ENCODE results near the gene CUBN.

The CUBN gene

DNA sequence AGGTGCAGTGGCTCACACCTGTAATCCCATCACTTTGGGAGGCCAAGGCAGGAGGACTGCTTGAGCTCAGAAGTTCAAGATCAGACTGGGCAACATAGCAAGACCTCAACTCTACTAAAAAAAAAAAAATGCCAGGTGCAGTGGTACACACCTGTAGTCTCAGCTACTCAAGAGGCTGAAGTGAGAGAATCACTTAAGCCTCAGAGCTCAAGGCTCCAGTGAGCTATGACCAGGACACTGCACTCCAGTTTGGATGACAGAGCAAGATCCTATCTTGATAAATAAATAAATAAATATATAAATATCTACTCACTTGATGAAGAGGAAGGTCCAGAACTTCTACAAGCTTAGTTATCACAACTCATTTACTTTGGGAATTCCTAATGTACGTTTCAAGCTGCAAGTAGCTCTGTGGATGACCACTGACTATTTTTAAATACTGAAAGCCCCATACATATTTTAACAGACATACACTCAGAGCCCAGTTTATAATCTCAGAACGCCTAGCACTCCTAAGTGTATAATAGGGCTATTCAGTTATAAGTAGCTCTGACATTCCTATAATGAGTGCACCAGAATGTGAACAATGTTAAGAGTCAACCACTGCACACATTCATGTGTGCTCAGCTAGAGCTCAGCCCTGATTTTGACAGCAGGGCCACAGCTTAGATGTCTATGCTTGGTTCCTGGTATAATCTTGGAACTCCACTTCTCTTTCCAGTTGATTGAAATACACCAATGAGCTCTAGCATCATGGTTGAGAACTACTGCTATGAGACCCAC is 119.1 kb downstream of the CUBN start:
- DNase-seq (ENCODE audit: low read depth in 2 of 2) = no peak

DNA sequence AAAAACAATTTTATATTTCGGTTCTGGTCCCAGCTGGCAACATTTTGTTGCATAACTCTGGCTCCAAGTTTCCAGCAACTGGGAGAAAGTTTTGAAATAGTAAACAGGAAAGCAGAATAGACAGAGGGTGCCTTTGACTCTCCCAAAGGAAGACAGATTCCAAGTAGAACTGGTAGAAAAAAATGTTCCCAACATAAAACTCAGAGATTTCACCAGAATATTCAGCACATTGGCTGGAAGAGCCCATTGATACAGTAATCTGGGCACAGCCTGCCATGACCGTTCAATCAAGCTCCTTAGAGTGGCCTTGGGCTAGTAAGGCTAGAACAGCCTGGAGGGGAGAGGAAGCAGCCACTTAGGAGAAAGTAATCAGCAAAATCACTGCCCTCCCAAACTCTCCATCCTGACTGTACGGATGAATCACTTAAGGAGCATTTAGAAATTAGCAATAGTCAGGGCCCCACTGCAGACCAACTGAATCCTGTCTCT is 120.4 kb downstream of the CUBN start:
- no peak for DNase-seq (ENCODE audit: low read depth in 2 of 2)

DNA sequence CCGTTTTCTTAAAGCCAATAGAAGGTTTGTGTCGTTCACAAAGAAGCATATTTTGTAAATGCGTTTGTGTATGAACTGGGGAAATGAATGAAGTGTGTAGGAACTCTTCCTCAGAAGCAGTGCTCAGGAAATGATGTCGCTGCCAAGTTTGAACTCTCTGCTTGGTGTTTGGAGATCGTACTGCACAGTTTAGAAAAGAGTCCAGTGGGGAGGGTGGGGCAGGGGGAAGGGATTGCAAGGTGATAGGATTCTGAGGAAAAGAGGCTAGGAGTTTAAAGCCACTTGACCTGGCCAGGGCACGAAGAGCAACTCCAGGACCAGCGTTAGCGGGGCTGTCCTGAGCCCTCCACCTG is 122.2 kb downstream of the CUBN start:
- no peak for DNase-seq (ENCODE audit: low read depth in 2 of 2)

DNA sequence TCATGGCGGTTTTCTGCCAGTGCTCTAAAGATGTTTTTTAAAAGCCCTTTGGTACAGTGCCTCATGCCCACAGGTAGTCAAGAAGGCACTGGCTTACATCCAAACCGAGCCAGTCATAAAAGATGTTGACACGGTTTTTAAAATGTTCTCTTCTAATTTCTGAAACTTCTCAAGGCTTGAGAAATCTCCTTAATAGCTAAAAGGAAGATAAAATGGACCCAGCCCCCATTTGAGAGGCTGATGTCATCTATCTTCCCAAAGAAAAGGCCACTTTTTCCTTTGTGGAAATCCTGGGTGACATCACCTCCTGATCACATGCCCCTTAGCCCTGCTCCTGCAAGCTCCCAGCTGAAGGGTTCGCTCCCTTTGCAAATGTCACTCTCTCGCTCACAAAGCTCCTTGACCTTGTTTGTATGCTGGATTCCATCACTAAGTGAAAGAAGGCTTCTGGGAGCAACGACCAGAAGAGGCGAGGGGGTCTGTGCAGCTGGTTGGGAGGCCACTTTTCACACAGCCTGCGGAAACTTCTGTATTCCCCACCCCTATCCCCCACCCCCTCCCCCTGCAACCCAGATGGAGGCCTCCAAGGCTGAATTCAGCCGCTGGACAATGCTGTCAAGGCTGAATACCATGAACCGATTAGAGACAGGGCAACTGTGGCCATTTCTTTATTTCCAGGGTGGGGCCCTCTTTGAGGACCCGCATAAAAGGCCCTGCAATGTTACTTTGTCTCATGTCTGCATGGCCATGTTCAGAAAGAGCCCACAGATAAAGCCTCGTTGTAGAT is 122.8 kb downstream of the CUBN start:
- no peak for DNase-seq (ENCODE audit: low read depth in 2 of 2)

DNA sequence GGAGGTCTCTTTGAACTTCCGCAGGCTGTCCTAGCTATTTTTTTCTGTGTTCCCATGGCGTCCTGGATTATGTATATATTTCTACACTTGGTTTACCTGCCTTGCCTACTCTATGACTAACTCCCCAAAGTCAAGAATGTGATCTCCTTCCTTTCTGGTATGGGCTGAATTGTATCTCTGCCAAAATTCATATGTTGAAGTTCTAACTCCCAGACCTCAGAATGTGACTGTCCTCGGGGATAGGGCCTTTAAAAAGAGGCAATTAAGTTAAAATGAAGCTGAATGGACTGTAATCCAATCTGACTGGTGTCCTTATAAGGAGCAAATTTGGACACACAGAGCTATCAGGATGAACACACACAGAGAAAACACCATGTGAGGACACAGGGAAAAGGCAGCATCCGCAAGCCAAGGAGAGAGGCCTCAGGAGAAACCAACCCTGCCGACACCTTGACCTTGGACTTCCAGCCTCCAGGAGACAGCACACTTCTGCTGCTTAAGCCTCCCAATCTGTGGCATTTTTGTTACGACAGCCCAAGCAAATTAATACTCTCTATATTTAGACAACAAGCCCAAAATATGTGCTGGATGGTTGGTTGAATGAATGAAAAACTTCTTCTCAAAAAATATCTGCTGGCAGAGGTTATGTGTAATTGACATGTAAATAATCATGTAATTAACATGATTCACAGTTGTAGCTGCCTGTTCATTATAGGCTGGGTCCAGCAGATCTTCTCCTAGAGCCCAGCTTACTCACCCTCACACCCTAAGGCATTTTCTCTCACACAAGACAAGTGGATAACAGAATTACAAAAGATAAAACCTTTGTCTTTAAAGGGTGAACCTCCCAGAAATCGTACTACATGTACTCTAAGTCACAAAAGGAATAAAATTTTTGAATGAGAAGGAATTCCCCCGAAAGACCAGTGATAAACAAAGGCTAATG is 123.7 kb downstream of the CUBN start:
- DNase-seq (ENCODE audit: low read depth in 2 of 2) = no peak

DNA sequence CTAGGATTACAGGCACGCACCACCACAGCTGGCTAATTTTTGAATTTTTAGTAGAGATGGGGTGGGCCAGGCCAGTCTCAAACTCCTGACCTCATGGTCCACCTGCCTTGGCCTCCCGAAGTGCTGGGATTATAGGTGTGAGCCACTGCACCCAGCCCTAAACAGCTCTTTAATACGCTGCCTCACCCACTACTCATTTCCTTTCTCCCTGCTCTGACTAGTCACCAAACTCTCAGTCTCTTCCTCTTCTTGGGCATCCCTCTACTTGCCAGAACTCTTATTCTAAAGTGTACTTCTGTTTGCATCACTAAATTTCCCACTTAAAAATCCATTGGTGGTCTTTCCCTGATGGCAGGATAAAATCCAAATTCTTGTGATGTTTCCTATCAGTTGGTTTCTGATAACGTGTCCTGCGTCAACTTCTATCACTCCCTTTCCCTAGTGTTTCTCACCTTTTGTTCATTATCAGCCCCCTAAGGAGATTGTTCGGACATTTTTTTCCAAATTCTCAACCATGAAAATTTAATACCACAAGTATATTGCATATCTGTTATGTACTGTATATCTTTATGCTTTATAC is 124.7 kb downstream of the CUBN start:
- DNase-seq (ENCODE audit: low read depth in 2 of 2) = no peak

DNA sequence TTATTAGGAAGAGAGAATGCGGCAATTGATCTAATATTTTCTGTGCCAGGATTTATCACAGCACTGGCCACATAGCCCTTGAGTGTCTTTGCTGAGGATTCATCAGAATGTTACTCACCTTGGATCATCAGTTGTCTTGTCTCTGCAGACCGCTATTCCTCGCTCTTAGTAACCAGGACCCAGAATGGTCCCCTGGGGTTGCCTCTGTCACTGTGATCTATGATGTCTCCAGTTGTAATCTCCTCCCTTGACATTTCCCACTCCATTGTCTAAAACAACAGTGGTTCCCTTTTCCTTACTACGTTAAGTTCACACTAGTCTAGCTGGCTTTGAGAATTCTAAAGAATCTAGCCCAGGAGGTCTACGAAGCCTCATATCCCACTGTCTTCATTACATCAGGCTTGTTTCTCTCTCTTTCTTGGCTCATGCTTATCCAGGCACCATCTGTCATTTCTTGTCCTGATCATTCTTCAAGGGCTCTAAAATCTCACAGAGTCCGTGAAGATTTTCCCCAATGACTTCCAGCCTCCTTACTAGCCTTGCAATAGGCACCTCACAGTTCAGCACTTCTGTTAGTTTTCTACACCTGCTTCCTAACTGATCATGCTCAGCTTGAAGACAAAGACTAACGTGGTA is 125.8 kb downstream of the CUBN start:
- no peak for DNase-seq (ENCODE audit: low read depth in 2 of 2)

DNA sequence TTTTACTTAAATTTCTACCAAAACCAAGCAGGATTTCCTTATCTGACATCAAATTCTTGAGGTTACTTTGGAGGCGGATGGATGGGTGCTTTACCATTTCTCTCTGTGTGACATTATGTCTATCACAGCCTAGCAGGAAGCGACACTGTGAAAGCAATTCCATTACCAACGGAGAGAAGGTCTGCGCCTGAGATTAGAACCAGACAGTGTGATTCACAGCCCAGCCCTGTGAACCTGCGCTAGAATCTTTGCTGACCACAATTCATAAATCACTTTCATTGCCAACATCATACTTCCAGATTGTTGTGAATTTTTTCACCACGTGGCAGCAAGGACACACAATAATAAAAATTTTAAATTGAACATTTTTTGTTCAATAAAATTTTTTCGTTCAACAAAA is 126.5 kb downstream of the CUBN start:
- DNase-seq (ENCODE audit: low read depth in 2 of 2) = peak; percentile 37 to 50

DNA sequence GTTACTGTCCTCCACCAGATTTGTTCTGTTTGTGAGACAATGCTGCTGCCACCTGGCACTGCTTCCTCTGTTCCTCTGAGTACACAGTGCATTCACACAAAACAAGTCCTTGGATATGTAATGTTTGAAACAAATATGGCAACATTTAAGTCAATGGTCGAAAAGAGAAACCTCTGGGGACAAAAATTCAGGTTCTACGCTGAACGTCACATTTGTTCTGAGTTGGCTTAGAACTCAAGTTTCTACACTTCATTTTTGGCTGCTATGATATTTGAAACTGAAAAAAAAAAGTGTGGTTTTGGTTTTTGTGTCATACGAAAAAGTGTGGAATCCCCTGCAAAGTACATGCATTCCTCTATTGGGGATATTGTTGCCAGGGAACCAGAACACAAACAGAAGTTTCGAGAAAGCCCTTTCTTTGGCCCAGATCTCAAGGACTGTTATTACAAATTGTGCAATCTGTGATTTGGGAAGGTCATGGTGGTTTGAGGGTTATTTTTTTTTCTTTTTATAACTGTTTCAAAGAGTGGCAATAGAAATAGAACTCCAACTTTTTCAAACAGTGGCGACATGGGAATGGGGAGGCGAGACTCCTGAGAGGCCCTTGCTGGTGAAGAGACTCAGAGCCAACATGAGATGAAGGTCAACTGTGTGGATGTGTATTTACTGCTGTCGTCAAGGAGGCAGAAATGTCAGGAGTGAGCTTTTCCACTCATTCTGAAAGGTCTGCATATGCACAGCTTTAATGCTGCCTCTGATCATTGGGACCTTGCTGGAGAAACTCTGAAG is 127.5 kb downstream of the CUBN start:
- DNase-seq (ENCODE audit: low read depth in 2 of 2) = no peak

DNA sequence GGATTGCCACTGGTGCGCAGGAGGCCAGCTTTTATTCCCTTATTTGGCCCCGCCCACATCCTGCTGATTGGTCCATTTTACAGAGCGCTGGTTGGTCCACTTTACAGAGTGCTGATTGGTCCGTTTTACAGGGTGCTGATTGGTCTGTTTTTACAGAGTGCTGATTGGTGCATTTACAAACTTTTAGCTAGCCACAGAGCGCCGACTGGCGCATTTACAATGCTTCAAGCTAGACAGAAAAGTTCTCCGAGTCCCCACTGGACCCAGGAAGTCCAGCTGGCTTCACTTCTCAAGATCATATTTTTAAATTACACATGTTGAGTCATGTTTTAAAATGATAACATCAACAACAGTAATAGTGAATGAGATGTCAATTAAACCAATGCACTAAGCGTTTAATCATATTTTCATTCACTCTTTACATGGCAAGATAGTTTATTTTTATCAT is 128.3 kb downstream of the CUBN start:
- DNase-seq (ENCODE audit: low read depth in 2 of 2) = no peak

DNA sequence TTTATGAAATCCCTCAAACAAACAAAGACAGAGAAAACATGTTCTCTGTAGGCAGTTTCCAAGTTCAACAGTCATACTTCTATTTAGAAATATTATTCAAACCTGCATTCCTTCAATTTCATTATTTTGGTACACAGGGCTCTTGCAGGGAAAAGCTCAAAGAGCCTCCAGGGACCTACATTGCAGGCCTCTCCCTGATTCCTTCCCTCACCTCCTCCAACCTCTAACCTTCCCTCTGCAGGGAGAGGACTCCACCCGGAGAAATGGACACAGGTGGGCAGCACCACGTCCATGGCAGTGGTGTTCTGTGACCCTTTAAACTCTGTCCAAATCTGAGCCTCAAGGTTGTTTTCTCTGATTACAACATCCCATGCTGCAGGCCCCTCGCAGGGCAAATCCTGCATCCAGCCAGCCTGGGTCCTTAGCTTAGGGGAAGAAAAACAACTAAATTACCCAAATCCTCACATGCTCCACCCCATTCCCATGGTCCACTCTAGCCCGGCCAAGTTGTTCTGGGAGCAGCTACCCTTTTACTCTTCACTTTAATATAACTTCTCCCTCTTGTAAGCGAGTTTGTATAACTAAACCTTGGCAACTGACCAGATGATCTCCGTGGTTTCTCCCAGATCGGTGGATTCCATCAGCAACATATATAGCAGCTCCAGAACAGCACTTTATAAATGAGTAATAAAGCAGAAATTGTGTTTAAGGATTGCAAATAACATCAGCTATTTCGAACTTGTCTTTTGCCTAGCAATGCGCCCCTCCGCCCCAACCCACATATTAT is 129.8 kb downstream of the CUBN start:
- no peak for DNase-seq (ENCODE audit: low read depth in 2 of 2)

DNA sequence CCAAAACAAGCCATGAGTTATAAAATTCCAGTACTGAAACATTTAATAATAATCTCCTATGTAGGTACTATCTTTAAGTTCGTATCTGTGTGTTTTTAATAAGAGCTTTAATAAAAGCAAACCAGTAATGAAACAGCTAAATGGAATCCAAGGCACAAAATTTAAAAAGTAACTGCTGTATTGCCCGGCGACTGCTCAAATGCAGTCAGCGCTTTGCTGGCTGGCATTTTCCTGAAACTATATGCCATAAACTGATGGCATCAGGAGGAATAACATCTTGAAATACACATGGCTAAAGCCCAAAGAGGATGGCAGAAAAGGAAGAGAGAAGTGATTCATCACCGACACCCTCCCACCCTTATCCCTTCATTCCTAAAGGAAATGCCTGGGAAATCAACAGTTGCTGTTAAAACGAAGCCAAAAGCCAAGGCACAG is 133.1 kb downstream of the CUBN start:
- no peak for DNase-seq (ENCODE audit: low read depth in 2 of 2)

DNA sequence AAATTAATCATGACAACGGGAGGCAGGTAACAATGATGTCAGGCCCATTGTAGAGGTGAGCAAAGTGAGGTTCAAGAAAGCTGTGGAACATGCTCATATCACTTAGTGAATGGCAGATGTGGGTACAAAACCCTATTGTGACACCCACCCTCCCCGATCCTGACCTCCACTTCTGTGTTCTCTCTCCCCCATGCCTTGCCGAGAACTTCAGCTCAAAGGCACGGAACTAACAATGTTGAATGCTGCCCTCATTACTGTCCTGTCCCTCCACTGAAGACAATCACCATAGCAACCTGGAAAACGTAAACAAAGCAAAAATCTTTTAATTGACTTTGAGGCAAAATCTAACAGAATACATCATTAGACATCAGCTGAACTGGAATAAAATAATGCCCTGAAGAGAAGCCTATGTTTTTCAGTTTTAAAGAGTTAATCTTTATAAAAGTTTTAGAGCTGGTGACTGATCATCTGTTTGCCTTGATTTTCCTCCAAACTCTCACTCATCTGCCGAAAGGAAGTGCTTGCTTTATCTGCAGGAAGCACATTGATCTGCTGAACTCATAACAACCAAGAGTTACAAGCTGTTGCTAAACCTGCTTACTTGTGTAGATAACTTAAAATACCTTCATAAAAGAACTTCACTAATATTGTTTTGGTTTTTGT is 133.6 kb downstream of the CUBN start:
- no peak for DNase-seq (ENCODE audit: low read depth in 2 of 2)

DNA sequence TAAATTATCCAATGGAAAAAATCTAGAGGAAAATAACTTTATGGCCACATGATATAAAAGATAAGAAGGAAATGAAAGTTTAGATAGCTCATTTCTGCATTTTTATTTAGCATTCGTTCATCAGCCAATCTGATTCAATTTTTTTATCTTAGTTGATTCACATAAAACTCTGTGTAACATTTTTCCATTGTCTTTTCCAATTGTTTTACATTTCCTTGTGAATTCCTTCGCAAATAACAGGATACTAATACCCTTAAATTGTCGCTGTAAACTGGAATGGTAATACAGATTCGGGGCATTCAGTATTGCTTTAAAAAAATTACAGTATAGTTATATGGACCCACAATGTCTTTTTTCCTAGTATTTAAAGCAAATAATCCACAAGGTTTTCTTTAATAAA is 136.4 kb downstream of the CUBN start:
- no peak for DNase-seq (ENCODE audit: low read depth in 2 of 2)

DNA sequence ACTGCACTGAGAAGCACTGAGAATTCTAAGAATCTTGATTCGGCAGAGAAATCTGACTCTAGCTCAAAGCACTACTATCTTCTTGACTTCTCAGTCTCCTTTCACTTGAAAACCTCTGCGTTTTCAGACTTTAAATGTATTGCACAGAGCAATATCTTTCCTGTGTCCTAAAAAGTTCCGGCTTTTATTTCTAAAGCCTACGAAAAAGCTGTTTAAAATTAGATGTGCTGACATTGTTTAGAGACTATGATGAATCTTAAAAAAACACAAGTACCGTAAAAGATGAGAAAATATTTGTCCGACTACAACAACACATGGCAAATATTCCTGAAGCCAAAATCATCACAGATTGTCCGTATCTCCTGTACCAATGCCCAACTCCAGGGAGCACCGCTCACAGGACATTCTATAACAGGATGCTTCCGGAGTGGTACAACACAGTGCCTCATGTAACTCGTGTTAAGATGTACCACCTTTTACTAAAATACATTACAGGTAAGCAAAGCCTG is 136.9 kb downstream of the CUBN start:
- DNase-seq (ENCODE audit: low read depth in 2 of 2) = no peak

DNA sequence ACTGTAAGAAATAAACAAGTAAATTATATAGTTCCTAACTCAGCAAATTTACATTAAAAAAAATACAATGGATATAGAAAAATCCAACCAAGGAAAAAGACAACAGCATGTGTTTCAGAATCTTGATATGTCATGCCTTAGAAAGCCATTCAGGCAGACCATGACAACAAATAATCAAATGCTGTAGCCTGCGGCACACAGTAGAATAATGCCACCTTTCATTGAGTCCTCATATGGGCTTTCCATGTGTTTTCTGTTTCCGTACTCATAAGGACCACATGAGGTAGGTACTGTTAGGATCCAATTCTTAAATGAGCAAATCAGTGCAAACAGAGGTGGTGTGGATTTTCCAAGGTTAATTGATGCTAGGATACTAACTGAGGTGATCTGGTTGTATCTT is 138.6 kb downstream of the CUBN start:
- no peak for DNase-seq (ENCODE audit: low read depth in 2 of 2)

DNA sequence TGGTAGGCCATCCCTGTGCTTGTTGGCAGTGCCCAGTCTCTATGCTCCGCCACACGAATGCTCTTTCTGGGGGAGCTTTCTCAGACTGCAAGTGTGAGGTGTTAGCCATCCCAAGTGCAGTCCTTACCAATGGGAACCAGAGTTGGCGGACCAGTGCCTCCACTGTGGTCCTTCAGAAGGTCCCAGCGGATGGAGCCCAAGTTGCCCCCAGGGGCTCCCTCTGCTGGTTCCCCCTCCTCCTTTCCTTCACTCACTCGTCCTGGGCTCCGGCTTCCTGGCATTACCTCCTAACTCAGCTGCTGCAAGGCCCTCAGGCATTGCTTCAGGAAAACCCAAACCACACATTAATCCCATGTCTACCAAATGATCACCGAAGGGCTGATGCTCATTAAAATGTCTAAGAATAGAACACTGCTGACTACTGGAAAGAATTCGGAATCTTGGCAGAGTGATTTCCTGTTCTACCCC is 139.8 kb downstream of the CUBN start:
- DNase-seq (ENCODE audit: low read depth in 2 of 2) = no peak

DNA sequence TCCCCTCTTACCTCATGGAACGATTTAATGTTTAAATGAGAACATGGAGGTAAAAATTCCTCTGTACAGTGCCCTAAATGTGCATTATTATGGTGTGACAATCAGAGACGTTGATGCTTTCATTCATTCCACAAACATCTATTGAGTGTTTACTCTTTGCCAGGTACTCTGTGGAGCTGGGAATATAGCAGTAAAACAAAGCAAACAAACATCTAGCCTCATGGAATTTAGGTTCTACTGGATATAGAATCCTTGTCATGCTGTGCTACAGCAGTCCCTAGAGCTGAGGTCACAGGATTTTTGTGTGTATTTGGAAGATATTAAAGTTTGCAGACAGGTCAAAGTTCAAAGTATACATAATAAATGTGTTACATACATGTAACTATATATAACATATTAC is 140.7 kb downstream of the CUBN start:
- DNase-seq (ENCODE audit: low read depth in 2 of 2) = no peak

Measured in stimulated activated CD4-positive, alpha-beta T cell treated with anti-CD3 and anti-CD28 coated beads, Interleukin-12 subunit alpha, Interleukin-12 subunit beta, amount 100 ng/mL, for 24 hours (primary cell).